VCaP (cell line): ENCODE results near the gene BMPR1B.

Source experiments
- H3K27ac ChIP-seq: fragments of 450-650 bp; 2 replicates; pipeline ENCODE4 v1.5.1; 2017
- CTCF ChIP-seq: fragments of 450-650 bp; conservative IDR thresholded peaks from 2 replicates; pipeline ENCODE4 v1.5.1; 2017; ENCODE audit warnings: mild to moderate bottlenecking, moderate library complexity

BMPR1B gene

GRCh38 chr4:94724016-94724790 lies 33.6 kb upstream of the BMPR1B start:
- peak overlapping the region; percentile 34 for H3K27ac ChIP-seq
- TF ChIP-seq CTCF: no peak

- H3K27ac ChIP-seq: no peak overlapping the region
- TF ChIP-seq CTCF: no peak
These were observed 31.1 kb upstream of the BMPR1B start for GRCh38 chr4:94726524-94727123.

GRCh38 chr4:94728056-94728766 lies 29.5 kb upstream of the BMPR1B start:
- TF ChIP-seq CTCF: no peak
- no peak overlapping the region for H3K27ac ChIP-seq

- no peak for TF ChIP-seq CTCF
- peak overlapping the region; percentile 28; the same call in 1 of the 2 replicates for H3K27ac ChIP-seq
These were observed 25.4 kb upstream of the BMPR1B start for GRCh38 chr4:94732358-94732698.

- no peak overlapping the region for H3K27ac ChIP-seq
- no peak for TF ChIP-seq CTCF
These were observed 18.0 kb upstream of the BMPR1B start for GRCh38 chr4:94739741-94740140.

- TF ChIP-seq CTCF: no peak
- H3K27ac ChIP-seq: no peak overlapping the region; the same call in 1 of the 2 replicates
These were observed 16.5 kb upstream of the BMPR1B start for GRCh38 chr4:94741304-94741703.

GRCh38 chr4:94743838-94744237 lies 13.9 kb upstream of the BMPR1B start:
- TF ChIP-seq CTCF: no peak
- H3K27ac ChIP-seq: no peak overlapping the region
